Purkinje cell (primary cell): ENCODE data around the gene TIMP1. TPM values are rescaled to one million over a fixed set of nuclear protein-coding genes. Genes with fewer than 3 reads are reported as not detected.

Source experiments
- polyA plus RNA-seq: library from polyadenylated mRNA; unstranded; fragments of >200 nt; fragmentation: Nextera tagmentation; gene quantifications from 2 replicates; pipeline ENCODE4 v1.2.1, GENCODE V29; 2014

The TIMP1 gene
- 16.8 and 34.9 TPM in 2 replicates for polyA plus RNA-seq

DNA sequence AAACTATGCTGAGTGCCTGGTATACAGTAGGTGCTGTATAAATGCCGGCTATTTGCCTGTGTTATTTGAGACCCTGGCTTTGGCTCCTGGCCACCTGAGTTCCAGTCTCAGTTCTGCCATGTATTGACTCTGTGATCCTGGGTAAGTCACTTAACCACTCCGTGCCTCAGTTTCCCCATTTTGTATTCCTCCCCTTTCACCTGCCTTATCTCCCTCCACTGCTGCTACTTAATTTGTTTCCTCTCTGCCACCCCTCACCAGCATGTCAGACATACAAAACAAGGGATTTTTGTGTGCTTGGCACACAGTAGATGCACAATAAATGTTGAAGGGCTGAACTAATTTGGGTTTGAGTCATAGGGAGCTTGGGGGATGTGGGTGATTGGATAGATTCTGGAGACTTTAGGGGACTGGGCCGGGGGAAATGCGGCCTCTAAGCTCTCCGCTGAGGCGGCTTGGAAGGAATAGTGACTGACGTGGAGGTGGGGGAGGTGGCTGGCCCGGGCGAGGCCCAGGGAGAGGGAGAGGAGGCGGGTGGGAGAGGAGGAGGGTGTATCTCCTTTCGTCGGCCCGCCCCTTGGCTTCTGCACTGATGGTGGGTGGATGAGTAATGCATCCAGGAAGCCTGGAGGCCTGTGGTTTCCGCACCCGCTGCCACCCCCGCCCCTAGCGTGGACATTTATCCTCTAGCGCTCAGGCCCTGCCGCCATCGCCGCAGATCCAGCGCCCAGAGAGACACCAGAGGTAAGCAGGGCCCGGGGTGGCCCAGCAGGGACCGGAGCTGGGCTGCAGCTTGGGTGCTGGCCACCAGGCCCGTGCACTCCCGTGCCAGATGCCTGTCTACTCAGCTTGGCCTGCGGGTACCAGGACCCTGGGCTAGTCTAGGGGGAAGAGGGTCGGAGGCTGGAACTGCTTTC is at the start of gene TIMP1:
TIMP1 (plus strand) TSS at position 706 of the 917 bp plus-strand sequence. CDS start 980 bp downstream, outside the sequence.

DNA sequence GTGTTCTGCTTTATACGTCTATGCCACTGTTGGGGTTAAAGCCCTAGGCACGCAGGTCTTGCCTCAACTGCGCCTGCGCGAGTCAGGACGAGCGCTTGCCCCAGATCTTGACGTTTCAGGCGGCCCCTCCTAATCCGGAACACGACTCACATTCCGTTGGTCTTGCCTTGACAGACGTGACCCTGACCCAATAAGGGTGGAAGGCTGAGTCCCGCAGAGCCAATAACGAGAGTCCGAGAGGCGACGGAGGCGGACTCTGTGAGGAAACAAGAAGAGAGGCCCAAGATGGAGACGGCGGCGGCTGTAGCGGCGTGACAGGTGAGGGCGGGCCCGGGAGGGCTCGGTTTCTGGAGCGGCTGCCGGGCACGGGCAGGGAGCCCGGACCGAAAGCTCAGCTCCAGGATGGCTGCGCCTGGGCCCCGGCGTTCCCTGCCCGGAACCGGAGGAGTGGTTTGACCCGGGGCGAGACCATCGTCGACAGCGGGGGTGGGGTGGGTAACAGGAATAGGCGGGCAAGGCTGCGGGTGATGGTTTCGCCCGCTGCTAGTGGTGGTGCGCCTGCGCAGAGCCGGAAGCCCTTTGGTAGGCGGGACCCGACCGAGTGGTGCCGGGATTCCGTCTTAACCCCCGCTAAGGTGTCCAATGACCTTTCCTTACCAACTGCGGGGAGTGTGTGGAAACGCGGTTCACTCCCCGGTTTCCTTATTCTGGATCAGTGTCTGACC is 21.1 kb upstream of the TIMP1 start, which contains the start of gene ARAF:
ARAF (plus strand) TSS at position 272 of the 725 bp plus-strand sequence. CDS start 1,763 bp downstream, outside the sequence.

DNA sequence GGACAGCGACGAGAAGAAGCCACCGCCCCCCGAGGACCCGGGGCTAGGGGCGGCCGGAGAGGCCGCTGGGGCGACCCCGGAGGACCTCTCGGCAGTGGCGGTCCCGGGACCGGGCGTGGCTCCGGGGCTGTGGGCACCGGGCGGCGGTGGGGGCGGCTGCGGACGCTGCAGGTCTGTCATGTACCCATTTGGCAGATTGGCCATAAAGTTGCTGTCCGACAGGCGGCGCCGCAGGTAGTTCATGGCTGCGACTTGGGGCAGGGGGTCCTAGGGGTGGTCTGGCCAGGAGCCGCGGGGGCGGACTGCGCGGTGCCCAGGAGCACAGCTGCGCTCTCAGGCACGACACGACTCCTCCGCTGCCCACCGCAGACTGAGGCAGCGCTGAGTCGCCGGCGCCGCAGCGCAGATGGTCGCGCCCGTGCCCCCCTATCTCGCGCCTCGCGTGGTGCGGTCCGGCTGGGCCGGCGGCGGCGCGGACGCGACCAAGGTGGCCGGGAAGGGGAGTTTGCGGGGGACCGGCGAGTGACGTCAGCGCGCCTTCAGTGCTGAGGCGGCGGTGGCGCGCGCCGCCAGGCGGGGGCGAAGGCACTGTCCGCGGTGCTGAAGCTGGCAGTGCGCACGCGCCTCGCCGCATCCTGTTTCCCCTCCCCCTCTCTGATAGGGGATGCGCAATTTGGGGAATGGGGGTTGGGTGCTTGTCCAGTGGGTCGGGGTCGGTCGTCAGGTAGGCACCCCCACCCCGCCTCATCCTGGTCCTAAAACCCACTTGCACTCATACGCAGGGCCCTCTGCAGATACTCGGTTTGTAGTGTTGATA is 37.5 kb downstream of the TIMP1 start, which contains the start of gene SYN1:
SYN1 (minus strand) TSS at position 372 of the 817 bp plus-strand sequence; CDS start at position 243, 129 bp downstream.

DNA sequence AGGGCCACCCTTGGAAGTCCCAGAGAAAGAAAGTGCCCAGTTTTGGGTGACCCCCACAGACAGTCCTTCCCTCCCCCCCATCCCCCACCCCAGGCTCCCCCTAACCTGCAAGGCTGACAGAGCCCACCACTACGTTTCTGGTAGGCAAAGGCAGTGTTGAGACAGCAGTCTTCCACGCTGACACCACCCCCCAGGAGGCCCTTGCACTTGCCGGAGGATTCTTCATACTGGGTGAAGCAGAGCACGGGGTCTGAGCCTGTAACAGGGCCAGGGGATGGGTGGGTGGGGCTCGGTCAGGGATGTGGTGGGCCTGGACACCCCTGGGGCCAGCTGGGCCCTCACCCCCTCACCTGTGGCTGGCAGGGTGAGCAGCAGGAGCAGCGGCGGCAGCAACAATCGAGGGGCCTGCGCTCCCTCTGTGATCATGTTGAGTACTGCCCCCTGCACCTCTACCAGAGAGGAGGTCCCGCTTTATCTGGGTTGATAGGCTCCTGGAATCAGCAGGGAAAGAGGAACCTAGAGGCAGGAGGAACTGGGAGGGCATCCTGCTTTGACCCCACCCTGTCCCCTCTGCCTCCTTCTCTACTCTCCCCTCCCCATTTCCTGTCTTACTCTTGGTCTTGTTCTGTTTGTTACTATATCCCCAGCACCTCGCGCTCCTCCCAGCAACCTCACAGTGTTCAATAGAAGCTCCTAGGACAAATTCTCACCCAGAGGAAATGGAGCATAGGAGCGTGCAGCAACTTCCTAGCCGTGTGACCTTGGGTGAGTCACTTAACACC is 47.4 kb downstream of the TIMP1 start, which contains the start of gene CFP:
CFP (minus strand) TSS at position 512 of the 782 bp plus-strand sequence; CDS start at position 426, 86 bp downstream.

Other genes with a start within 250 kb of the TIMP1 start
- gene ZNF157, start 211.9 kb upstream of the TIMP1 start, polyA plus RNA-seq: 0.17 TPM in 1 of 2 replicates, not detected in the other
- 6.1 and 7.5 TPM in 2 replicates for gene ZNF41, start 99.2 kb upstream of the TIMP1 start, polyA plus RNA-seq
- gene ARAF, start 21.2 kb upstream of the TIMP1 start, polyA plus RNA-seq: 7.0 and 9.1 TPM in 2 replicates
- 22.0 and 79.5 TPM in 2 replicates for gene SYN1, start 37.4 kb downstream of the TIMP1 start, polyA plus RNA-seq
- gene CFP, start 47.5 kb downstream of the TIMP1 start, polyA plus RNA-seq: 1.9 TPM in 1 of 2 replicates, not detected in the other
- 0.45 and 1.8 TPM in 2 replicates for gene ELK1, start 68.1 kb downstream of the TIMP1 start, polyA plus RNA-seq
- gene UXT, start 76.7 kb downstream of the TIMP1 start, polyA plus RNA-seq: 93.0 and 107 TPM in 2 replicates